Heart left ventricle (tissue), 13 donors: Measurements from ENCODE around the gene CLDN4.

Experiments used
- CTCF ChIP-seq, 12 donors: fragments of 200-600 bp; sonication (generic) in 4 of 12; IDR thresholded peaks; one replicate each; pipeline versions ENCODE4 v1.5.0 to v1.8.0; 2018 to 2022; ENCODE audit warnings: antibody characterized with exemption in 12 of 12, mild to moderate bottlenecking in 5 of 12
- POLR2A ChIP-seq, 2 donors: fragments of 450-650 bp; IDR thresholded peaks; one replicate each; pipeline ENCODE4 v1.6.1; 2017; ENCODE audit warnings: antibody characterized with exemption in 2 of 2, mild to moderate bottlenecking in 2 of 2, moderate library complexity in 2 of 2
- donor health status: ischemic (EF 13 %, LVEDD 7.1; RV severe dilation, severe dysfunction).
- donor health status: DM: no; HTN: yes; CAD: no.
- donor health status: DM: no; HTN: no; CAD: no.
- donor health status: ischemic (EF 25% LVEDD 6.9; RV normal size, moderate dysfunction).
- donor health status: ischemic (EF 25% LVEDD 5.7; RV mildly dilated, moderate dysfunction).
- donor health status: ischemic (EF 35%, LVEDD 5.7; RV mildly dilated, moderate dysfunction).
- donor health status: nonischemic (EF 11% LVEDD 7.7; RV severe dilation, severe dysfunction).
- donor health status: DM: yes; HTN: yes; CAD: no.
- donor health status: PGD.
- donor health status: ischemic (EF 29% LVEDD 5.4; RV normal size, mild dysfunction).
- donor health status: nonischemic (EF 23%, LVEDD 6.1; RV moderate dilation, normal function).

- TF ChIP-seq POLR2A (IDR thresholded peaks at IDR 0.05) = no peak
- no peak for TF ChIP-seq CTCF (IDR thresholded peaks at IDR 0.05)
Measured at GRCh38 chr7:73833251-73833919, 2.6 kb downstream of the CLDN4 start.
